Lower lobe of right lung (tissue), 2 donors: ENCODE measurements around the gene OLIG3. TPM values are rescaled to one million over a fixed set of nuclear protein-coding genes. Genes with fewer than 3 reads are reported as not detected.

Source experiments
- ATAC-seq, 2 donors: fragments of 200-7000 bp; cut with Tn5 transposase; one replicate each; pipeline ENCODE4 v1.9.1; 2020 to 2022; ENCODE audit warnings: mild to moderate bottlenecking in 2 of 2, moderate library complexity in 2 of 2
- DNase-seq: peaks from one replicate; pipeline ENCODE4 v3.0.0-alpha.2; 2020
- H3K27ac ChIP-seq: fragments of 200-600 bp; one replicate; pipeline ENCODE4 v1.8.0; 2022
- H3K27me3 ChIP-seq: fragments of 200-600 bp; one replicate; pipeline ENCODE4 v1.8.0; 2022; ENCODE audit warnings: low read depth
- H3K36me3 ChIP-seq: fragments of 200-600 bp; one replicate; pipeline ENCODE4 v1.8.0; 2022; ENCODE audit warnings: mild to moderate bottlenecking
- H3K4me1 ChIP-seq: fragments of 200-600 bp; one replicate; pipeline ENCODE4 v1.8.0; 2022
- H3K4me3 ChIP-seq: fragments of 200-600 bp; one replicate; pipeline ENCODE4 v1.8.0; 2022; ENCODE audit warnings: mild to moderate bottlenecking
- H3K9me3 ChIP-seq: fragments of 200-600 bp; one replicate; pipeline ENCODE4 v1.8.0; 2022
- CTCF ChIP-seq: fragments of 200-600 bp; IDR thresholded peaks from one replicate; pipeline ENCODE4 v1.8.0; 2022; ENCODE audit warnings: antibody characterized with exemption, mild to moderate bottlenecking
- intact Hi-C: fragments of 100-400 bp; cut with DNase I; formaldehyde crosslinking; loops from one replicate; pipeline ENCODE4 v1.11.0; 2022
- total RNA-seq: library from RNA; stranded (reverse); fragmentation: NEBNext Ultra II Directional; extraction: Animal tissue kit (Norgen Biotek cat#: 25700); gene quantifications from one replicate; pipeline ENCODE4 v1.2.1, GENCODE V29; 2021
- donor health status: DM: no; HTN: yes; CAD: no; lungs with severe emphysema.

Gene OLIG3
- total RNA-seq, 1 donor from 2014 or later: not detected

DNA sequence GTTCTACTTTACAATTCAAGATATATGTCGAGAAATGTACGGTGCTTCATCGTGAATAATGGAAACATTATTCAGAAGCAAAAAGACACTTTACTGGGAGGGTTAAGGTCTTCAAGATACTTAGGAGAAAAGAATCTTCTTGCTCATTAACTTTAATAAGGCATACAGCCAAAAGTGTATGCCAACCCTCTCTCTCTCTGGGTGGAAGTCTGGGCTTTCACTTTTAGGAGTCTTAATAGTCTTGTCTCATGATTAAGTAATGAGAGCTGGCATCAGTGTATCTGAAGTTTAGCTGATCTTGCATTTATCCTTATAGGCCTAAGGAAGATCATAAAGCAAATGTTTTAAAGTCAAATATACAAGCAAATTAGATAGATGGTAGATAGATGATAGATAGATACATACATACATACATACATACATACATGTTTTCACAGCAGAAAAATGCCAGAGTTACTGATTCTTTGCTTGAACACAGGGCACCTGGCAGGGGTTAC lies 21.5 kb downstream of the OLIG3 start:
- Histone ChIP-seq H3K9me3 (no peaks in the 10 kb centered on the region), H3K4me1 (no peaks in the 10 kb centered on the region), H3K27ac (no peak overlapping the region), H3K27me3 (peaks cover 9% of the 10 kb centered on the region), H3K36me3 (no peaks in the 10 kb centered on the region), H3K4me3 (no peak overlapping the region)
- TF ChIP-seq CTCF: no peak
- intact Hi-C loops: no loop called here
- DNase-seq (no peak), ATAC-seq (no peak)

GRCh38 chr6:137471986-137472385 lies 22.2 kb downstream of the OLIG3 start:
- H3K36me3 ChIP-seq: no peaks in the 10 kb centered on the region
- ATAC-seq (no peak), DNase-seq (no peak)
- H3K9me3 ChIP-seq: no peaks in the 10 kb centered on the region
- TF ChIP-seq CTCF: no peak
- H3K4me3 ChIP-seq: no peak overlapping the region
- H3K4me1 ChIP-seq: no peaks in the 10 kb centered on the region
- H3K27me3 ChIP-seq: peaks cover 9% of the 10 kb centered on the region
- intact Hi-C loops: no loop called here
- no peak overlapping the region for H3K27ac ChIP-seq

- H3K4me3 ChIP-seq: no peak overlapping the region
- no peaks in the 10 kb centered on the region for H3K36me3 ChIP-seq
- DNase-seq (no peak), ATAC-seq (no peak)
- H3K27ac ChIP-seq: no peak overlapping the region
- TF ChIP-seq CTCF: no peak
- intact Hi-C loops: no loop called here
- H3K4me1 ChIP-seq: no peaks in the 10 kb centered on the region
- peaks cover 9% of the 10 kb centered on the region for H3K27me3 ChIP-seq
- no peaks in the 10 kb centered on the region for H3K9me3 ChIP-seq
Observed at GRCh38 chr6:137471497-137471896, 22.7 kb downstream of the OLIG3 start.

DNA sequence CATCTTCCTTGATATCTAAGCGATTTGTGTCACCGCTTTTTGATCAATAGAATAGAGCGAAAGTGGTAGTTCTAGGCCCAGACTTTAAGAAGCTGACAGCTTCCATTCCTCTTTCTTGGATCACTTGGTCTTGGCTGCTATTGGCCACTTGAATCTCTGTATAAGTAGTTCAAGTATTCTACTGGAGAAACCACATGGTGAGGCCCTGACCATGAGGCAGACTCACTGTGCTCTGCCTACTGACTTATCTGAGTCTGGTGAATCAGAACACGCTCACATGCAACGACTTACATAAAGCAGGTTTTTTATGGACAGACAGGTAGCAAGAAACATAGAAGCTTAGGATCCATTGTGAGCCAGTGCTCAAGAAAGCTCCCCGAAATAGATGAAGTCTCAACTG lies 27.0 kb downstream of the OLIG3 start:
- peak in 1 of 2 donors; percentile 51 for ATAC-seq
- no peak overlapping the region for H3K4me3 ChIP-seq

GRCh38 chr6:137465378-137466009 lies 28.7 kb downstream of the OLIG3 start:
- Histone ChIP-seq H3K27me3 (peaks cover 8% of the 10 kb centered on the region), H3K4me1 (no peaks in the 10 kb centered on the region), H3K27ac (no peak overlapping the region), H3K4me3 (no peak overlapping the region), H3K9me3 (no peaks in the 10 kb centered on the region), H3K36me3 (no peaks in the 10 kb centered on the region)
- intact Hi-C loops: no loop called here
- no peak for ATAC-seq
- DNase-seq: no peak
- TF ChIP-seq CTCF: no peak

More for the DNA sequence above, 27.0 kb downstream of the OLIG3 start:
- intact Hi-C loops: no loop called here
- Histone ChIP-seq H3K9me3 (no peaks in the 10 kb centered on the region), H3K27ac (no peak overlapping the region), H3K4me1 (no peaks in the 10 kb centered on the region), H3K36me3 (no peaks in the 10 kb centered on the region), H3K27me3 (peaks cover 9% of the 10 kb centered on the region)
- no peak for TF ChIP-seq CTCF
- no peak for DNase-seq
